Bone marrow (tissue), 2 donors: Measurements from ENCODE around the gene SHROOM3.

Experiments
- DNase-seq, 2 donors: peaks; one replicate each; lab custom pipeline; 2025; lab: John Stamatoyannopoulos, UW

Gene SHROOM3

GRCh38 chr4:76781698-76782595 lies 346.9 kb downstream of the SHROOM3 start:
- DNase-seq, result no peak

GRCh38 chr4:76782837-76783236 lies 347.8 kb downstream of the SHROOM3 start:
- no peak for DNase-seq

GRCh38 chr4:76783836-76784235 lies 348.8 kb downstream of the SHROOM3 start:
- DNase-seq, result no peak

GRCh38 chr4:76784237-76784636 lies 349.2 kb downstream of the SHROOM3 start:
- no peak for DNase-seq

GRCh38 chr4:76787898-76788297 lies 352.9 kb downstream of the SHROOM3 start:
- DNase-seq, result no peak

GRCh38 chr4:76790377-76790776 lies 355.3 kb downstream of the SHROOM3 start:
- no peak for DNase-seq

- no peak for DNase-seq
Measured at GRCh38 chr4:76791479-76791878, 356.4 kb downstream of the SHROOM3 start.

- DNase-seq, result no peak
Measured at GRCh38 chr4:76792418-76792817, 357.4 kb downstream of the SHROOM3 start.

GRCh38 chr4:76795243-76795642 lies 360.2 kb downstream of the SHROOM3 start:
- no peak for DNase-seq

- DNase-seq, result no peak
Measured at GRCh38 chr4:76799140-76799539, 364.1 kb downstream of the SHROOM3 start.

GRCh38 chr4:76799718-76800117 lies 364.7 kb downstream of the SHROOM3 start:
- DNase-seq, result no peak

- no peak for DNase-seq
Measured at GRCh38 chr4:76800902-76801301, 365.9 kb downstream of the SHROOM3 start.

GRCh38 chr4:76801621-76802235 lies 366.7 kb downstream of the SHROOM3 start:
- no peak for DNase-seq

GRCh38 chr4:76802236-76803021 lies 367.4 kb downstream of the SHROOM3 start:
- no peak for DNase-seq

- DNase-seq, result no peak
Measured at GRCh38 chr4:76803522-76803921, 368.5 kb downstream of the SHROOM3 start.

GRCh38 chr4:76804096-76804495 lies 369.1 kb downstream of the SHROOM3 start:
- no peak for DNase-seq

GRCh38 chr4:76806346-76806745 lies 371.3 kb downstream of the SHROOM3 start:
- no peak for DNase-seq

- no peak for DNase-seq
Measured at GRCh38 chr4:76806757-76807156, 371.7 kb downstream of the SHROOM3 start.

- no peak for DNase-seq
Measured at GRCh38 chr4:76809594-76810305, 374.7 kb downstream of the SHROOM3 start.

GRCh38 chr4:76811604-76812412 lies 376.8 kb downstream of the SHROOM3 start:
- DNase-seq, result no peak

- DNase-seq, result no peak
Measured at GRCh38 chr4:76813070-76813469, 378.0 kb downstream of the SHROOM3 start.
